ENCODE measurements around the gene PAX5.
"Not testable (repeated sequence)": the region's sequence is repeated elsewhere in the genome, so short reads cannot be mapped to it uniquely, and the experiment has no call there.

PAX5 gene

GRCh38 chr9:37056046-37056920, 22.2 kb upstream of the PAX5 start:
- no peaks in the 10 kb centered on the region for H3K9me3 ChIP-seq (ENCODE audit: control insufficient read depth, insufficient read depth, low read depth, low read length)
- no peak overlapping the region for H3K9ac ChIP-seq (ENCODE audit: low read length)
- H3K27me3 ChIP-seq (ENCODE audit: control insufficient read depth, insufficient read depth, low read length): no peaks in the 10 kb centered on the region; the same call in 1 of the 2 replicates
- H3K4me3 ChIP-seq (ENCODE audit: low read depth, low read length): no peak overlapping the region
- H3K36me3 ChIP-seq (ENCODE audit: control insufficient read depth, insufficient read depth, low read length): no peaks in the 10 kb centered on the region
- H3K4me1 ChIP-seq (ENCODE audit: control insufficient read depth, insufficient read depth, low read length): peaks cover 17% of the 10 kb centered on the region
- H3K27ac ChIP-seq (ENCODE audit: low read depth, low read length): no peak overlapping the region

DNA sequence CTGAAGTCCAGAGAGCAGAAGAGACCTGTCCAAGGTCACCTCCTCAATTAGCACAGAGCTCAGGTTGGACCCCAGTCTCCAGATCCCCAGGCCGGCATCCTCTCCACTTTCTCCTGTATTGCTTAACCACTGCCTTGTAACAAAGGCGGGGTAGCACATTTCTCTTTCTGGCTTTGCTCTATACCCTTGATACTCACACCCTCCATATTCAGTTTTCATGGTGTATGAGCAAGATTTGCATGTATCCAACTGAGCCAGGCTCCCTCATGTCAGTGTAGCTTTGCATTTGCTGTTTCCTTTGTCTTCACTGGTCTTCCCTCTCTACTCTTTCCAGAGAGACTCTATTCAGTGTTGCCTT, 20.3 kb upstream of the PAX5 start:
- not testable (repeated sequence) for H3K9ac ChIP-seq (ENCODE audit: low read length); H3K9me3 ChIP-seq (ENCODE audit: control insufficient read depth, insufficient read depth, low read depth, low read length); H3K4me3 ChIP-seq (ENCODE audit: low read depth, low read length); H3K36me3 ChIP-seq (ENCODE audit: control insufficient read depth, insufficient read depth, low read length); H3K27me3 ChIP-seq (ENCODE audit: control insufficient read depth, insufficient read depth, low read length); H3K27ac ChIP-seq (ENCODE audit: low read depth, low read length)
- peaks cover 17% of the 10 kb centered on the region for H3K4me1 ChIP-seq (ENCODE audit: control insufficient read depth, insufficient read depth, low read length)

- H3K4me1 ChIP-seq (ENCODE audit: control insufficient read depth, insufficient read depth, low read length): peaks cover 17% of the 10 kb centered on the region
- peak overlapping the region; percentile 21; the same call in 1 of the 2 replicates for H3K4me3 ChIP-seq (ENCODE audit: low read depth, low read length)
- no peaks in the 10 kb centered on the region for H3K36me3 ChIP-seq (ENCODE audit: control insufficient read depth, insufficient read depth, low read length)
- H3K27me3 ChIP-seq (ENCODE audit: control insufficient read depth, insufficient read depth, low read length): no peaks in the 10 kb centered on the region; the same call in 1 of the 2 replicates
- H3K9me3 ChIP-seq (ENCODE audit: control insufficient read depth, insufficient read depth, low read depth, low read length): no peaks in the 10 kb centered on the region
- H3K27ac ChIP-seq (ENCODE audit: low read depth, low read length): no peak overlapping the region
- H3K9ac ChIP-seq (ENCODE audit: low read length): no peak overlapping the region
Observed at GRCh38 chr9:37053684-37054362, 19.8 kb upstream of the PAX5 start.

GRCh38 chr9:37046683-37047082, 12.6 kb upstream of the PAX5 start:
- H3K9me3 ChIP-seq (ENCODE audit: control insufficient read depth, insufficient read depth, low read depth, low read length): no peaks in the 10 kb centered on the region
- H3K27me3 ChIP-seq (ENCODE audit: control insufficient read depth, insufficient read depth, low read length): peaks cover 15% of the 10 kb centered on the region
- H3K4me1 ChIP-seq (ENCODE audit: control insufficient read depth, insufficient read depth, low read length): no peaks in the 10 kb centered on the region
- H3K9ac ChIP-seq (ENCODE audit: low read length): no peak overlapping the region
- H3K27ac ChIP-seq (ENCODE audit: low read depth, low read length): no peak overlapping the region
- no peaks in the 10 kb centered on the region for H3K36me3 ChIP-seq (ENCODE audit: control insufficient read depth, insufficient read depth, low read length)
- H3K4me3 ChIP-seq (ENCODE audit: low read depth, low read length): no peak overlapping the region

- Histone ChIP-seq H3K36me3 (ENCODE audit: control insufficient read depth, insufficient read depth, low read length) (no peaks in the 10 kb centered on the region), H3K27me3 (ENCODE audit: control insufficient read depth, insufficient read depth, low read length) (peaks cover 57% of the 10 kb centered on the region), H3K27ac (ENCODE audit: low read depth, low read length) (no peak overlapping the region), H3K4me1 (ENCODE audit: control insufficient read depth, insufficient read depth, low read length) (peaks cover 17% of the 10 kb centered on the region), H3K4me3 (ENCODE audit: low read depth, low read length) (no peak overlapping the region), H3K9me3 (ENCODE audit: control insufficient read depth, insufficient read depth, low read depth, low read length) (no peaks in the 10 kb centered on the region), H3K9ac (ENCODE audit: low read length) (no peak overlapping the region)
Observed at GRCh38 chr9:37042421-37042820, 8.4 kb upstream of the PAX5 start.

- no peak overlapping the region for H3K27ac ChIP-seq (ENCODE audit: low read depth, low read length)
- H3K9ac ChIP-seq (ENCODE audit: low read length): no peak overlapping the region
- no peaks in the 10 kb centered on the region for H3K36me3 ChIP-seq (ENCODE audit: control insufficient read depth, insufficient read depth, low read length)
- H3K27me3 ChIP-seq (ENCODE audit: control insufficient read depth, insufficient read depth, low read length): peaks cover 75% of the 10 kb centered on the region
- peaks cover 28% of the 10 kb centered on the region for H3K4me1 ChIP-seq (ENCODE audit: control insufficient read depth, insufficient read depth, low read length)
- H3K9me3 ChIP-seq (ENCODE audit: control insufficient read depth, insufficient read depth, low read depth, low read length): no peaks in the 10 kb centered on the region
- H3K4me3 ChIP-seq (ENCODE audit: low read depth, low read length): no peak overlapping the region
Observed at GRCh38 chr9:37040508-37041127, 6.5 kb upstream of the PAX5 start.

GRCh38 chr9:37038943-37039464, 4.9 kb upstream of the PAX5 start:
- no peaks in the 10 kb centered on the region for H3K9me3 ChIP-seq (ENCODE audit: control insufficient read depth, insufficient read depth, low read depth, low read length)
- no peak overlapping the region for H3K9ac ChIP-seq (ENCODE audit: low read length)
- peaks cover 33% of the 10 kb centered on the region for H3K4me1 ChIP-seq (ENCODE audit: control insufficient read depth, insufficient read depth, low read length)
- no peaks in the 10 kb centered on the region for H3K36me3 ChIP-seq (ENCODE audit: control insufficient read depth, insufficient read depth, low read length)
- peaks cover 88% of the 10 kb centered on the region for H3K27me3 ChIP-seq (ENCODE audit: control insufficient read depth, insufficient read depth, low read length)
- H3K27ac ChIP-seq (ENCODE audit: low read depth, low read length): no peak overlapping the region
- H3K4me3 ChIP-seq (ENCODE audit: low read depth, low read length): no peak overlapping the region

GRCh38 chr9:37038302-37038942, 4.4 kb upstream of the PAX5 start:
- H3K4me3 ChIP-seq (ENCODE audit: low read depth, low read length): peak overlapping the region; percentile 60
- H3K36me3 ChIP-seq (ENCODE audit: control insufficient read depth, insufficient read depth, low read length): no peaks in the 10 kb centered on the region
- no peak overlapping the region for H3K9ac ChIP-seq (ENCODE audit: low read length)
- H3K4me1 ChIP-seq (ENCODE audit: control insufficient read depth, insufficient read depth, low read length): peaks cover 33% of the 10 kb centered on the region
- H3K27me3 ChIP-seq (ENCODE audit: control insufficient read depth, insufficient read depth, low read length): peaks cover 94% of the 10 kb centered on the region
- no peak overlapping the region for H3K27ac ChIP-seq (ENCODE audit: low read depth, low read length)
- no peaks in the 10 kb centered on the region for H3K9me3 ChIP-seq (ENCODE audit: control insufficient read depth, insufficient read depth, low read depth, low read length)

DNA sequence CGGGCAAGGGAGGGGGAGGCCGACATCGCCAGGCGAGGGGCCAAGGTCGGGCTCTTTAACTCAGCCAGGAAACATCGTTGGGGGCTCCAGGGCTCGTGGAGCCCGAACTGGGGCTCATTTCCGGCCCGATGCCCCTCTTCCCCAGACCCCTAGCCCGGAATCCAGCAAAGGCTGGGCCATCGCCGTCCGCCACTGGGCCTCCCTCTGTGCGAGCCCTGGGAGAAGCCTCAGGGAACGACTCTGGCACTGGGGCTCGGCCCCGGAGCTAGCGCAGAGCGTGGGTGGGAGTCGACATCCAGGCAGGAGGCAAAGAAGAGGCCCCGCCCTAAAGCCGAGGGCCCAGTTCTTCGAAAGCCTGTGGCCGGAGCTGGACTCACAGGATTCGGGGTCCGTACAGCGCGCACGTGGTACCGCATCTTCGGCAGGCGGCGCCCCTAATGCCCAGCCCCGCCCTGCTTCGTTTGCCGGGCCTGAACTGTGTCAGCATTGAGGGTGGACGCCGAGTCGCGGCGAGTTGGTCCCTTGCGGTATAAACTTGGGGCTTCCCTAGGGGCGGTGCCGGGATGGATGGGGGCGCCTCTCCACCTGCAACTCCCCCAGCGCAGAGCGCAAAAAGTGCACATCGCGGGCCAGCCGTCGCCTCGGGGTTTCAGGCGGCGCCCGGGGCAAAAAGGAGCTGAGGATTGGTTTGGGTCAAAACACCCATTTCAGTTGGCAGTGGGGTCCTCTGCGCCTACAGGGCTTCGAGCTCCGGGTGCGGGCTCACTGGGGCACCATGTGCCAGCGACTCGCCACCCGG, 3.6 kb upstream of the PAX5 start:
- no peak overlapping the region for H3K27ac ChIP-seq (ENCODE audit: low read depth, low read length)
- H3K4me3 ChIP-seq (ENCODE audit: low read depth, low read length): peak overlapping the region; percentile 60
- H3K4me1 ChIP-seq (ENCODE audit: control insufficient read depth, insufficient read depth, low read length): peaks cover 33% of the 10 kb centered on the region
- peaks cover 99% of the 10 kb centered on the region for H3K27me3 ChIP-seq (ENCODE audit: control insufficient read depth, insufficient read depth, low read length)
- no peaks in the 10 kb centered on the region for H3K36me3 ChIP-seq (ENCODE audit: control insufficient read depth, insufficient read depth, low read length)
- no peaks in the 10 kb centered on the region for H3K9me3 ChIP-seq (ENCODE audit: control insufficient read depth, insufficient read depth, low read depth, low read length)
- H3K9ac ChIP-seq (ENCODE audit: low read length): peak overlapping the region; percentile 29

- H3K27me3 ChIP-seq (ENCODE audit: control insufficient read depth, insufficient read depth, low read length): peaks cover 99% of the 10 kb centered on the region
- no peak overlapping the region for H3K27ac ChIP-seq (ENCODE audit: low read depth, low read length)
- peaks cover 33% of the 10 kb centered on the region for H3K4me1 ChIP-seq (ENCODE audit: control insufficient read depth, insufficient read depth, low read length)
- H3K36me3 ChIP-seq (ENCODE audit: control insufficient read depth, insufficient read depth, low read length): no peaks in the 10 kb centered on the region
- peak overlapping the region; percentile 60 for H3K4me3 ChIP-seq (ENCODE audit: low read depth, low read length)
- no peaks in the 10 kb centered on the region for H3K9me3 ChIP-seq (ENCODE audit: control insufficient read depth, insufficient read depth, low read depth, low read length)
- peak overlapping the region; percentile 29 for H3K9ac ChIP-seq (ENCODE audit: low read length)
Observed at GRCh38 chr9:37036776-37037502, 2.9 kb upstream of the PAX5 start.
